HG03025 (cell line): ENCODE measurements around the gene MRPS18C.

ENCODE experiments used
- ATAC-seq: cut with Tn5 transposase; IDR thresholded peaks from one replicate; pipeline ENCODE4 v1.9.1; 2021; ENCODE audit warnings: mild to moderate bottlenecking, moderate library complexity; ENCODE audit not compliant: unreplicated experiment, low FRiP score

Gene MRPS18C

GRCh38 chr4:83455281-83456183, at the start of gene MRPS18C, which contains the start of gene HELQ:
MRPS18C (plus strand) TSS chr4:83456058; CDS start chr4:83456078, 20 bp downstream.
HELQ (minus strand) TSS chr4:83455823; CDS start chr4:83455693, 130 bp downstream.
- peak; percentile 97 for ATAC-seq

GRCh38 chr4:83408908-83409307, 47.0 kb upstream of the MRPS18C start:
- ATAC-seq = no peak

DNA sequence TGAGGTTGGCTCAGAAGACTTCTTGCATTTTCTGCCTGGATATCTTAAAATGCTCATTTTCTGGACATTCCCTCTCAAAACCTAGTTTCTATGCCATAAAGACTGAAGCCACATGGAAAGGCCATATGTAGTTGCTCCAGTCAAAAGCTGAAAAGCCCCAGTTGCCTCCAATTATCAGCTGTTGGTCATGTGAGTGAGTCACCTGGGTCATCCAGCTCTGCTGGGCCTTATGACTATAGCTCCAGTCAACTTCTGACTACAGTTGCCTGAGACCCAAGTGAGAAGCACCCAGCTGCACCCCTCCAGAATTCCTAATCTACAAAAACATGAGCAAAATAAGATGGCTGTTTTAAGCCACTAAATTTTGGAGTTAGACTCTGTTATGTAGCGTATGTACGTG, 42.2 kb upstream of the MRPS18C start:
- no peak for ATAC-seq

DNA sequence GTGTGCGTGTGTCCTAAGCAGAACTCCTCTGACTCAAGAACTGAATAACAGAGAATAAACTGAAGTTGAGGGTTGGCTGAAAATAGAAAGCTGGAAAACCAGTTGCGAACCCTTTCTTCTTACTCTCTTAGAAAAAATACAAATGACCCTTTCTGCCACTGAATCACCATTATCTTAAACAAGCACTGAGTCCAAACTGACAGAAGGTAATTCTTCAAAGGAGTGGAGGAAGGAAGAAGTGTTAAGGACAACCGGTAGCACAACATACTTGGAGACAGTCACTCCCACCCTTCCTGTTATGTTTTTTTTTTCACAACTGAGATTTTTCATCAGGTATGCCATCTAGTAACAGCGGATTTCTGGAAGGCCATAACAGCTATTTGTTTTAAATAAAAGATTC, 38.3 kb upstream of the MRPS18C start:
- ATAC-seq = no peak

- no peak for ATAC-seq
Observed at GRCh38 chr4:83418211-83418610, 37.6 kb upstream of the MRPS18C start.

GRCh38 chr4:83431200-83431599, 24.7 kb upstream of the MRPS18C start:
- ATAC-seq = no peak

GRCh38 chr4:83436680-83437079, 19.2 kb upstream of the MRPS18C start:
- no peak for ATAC-seq

GRCh38 chr4:83438719-83439118, 17.1 kb upstream of the MRPS18C start:
- ATAC-seq = no peak

GRCh38 chr4:83440148-83440814, 15.6 kb upstream of the MRPS18C start:
- ATAC-seq = no peak

GRCh38 chr4:83440899-83441298, 15.0 kb upstream of the MRPS18C start:
- no peak for ATAC-seq

DNA sequence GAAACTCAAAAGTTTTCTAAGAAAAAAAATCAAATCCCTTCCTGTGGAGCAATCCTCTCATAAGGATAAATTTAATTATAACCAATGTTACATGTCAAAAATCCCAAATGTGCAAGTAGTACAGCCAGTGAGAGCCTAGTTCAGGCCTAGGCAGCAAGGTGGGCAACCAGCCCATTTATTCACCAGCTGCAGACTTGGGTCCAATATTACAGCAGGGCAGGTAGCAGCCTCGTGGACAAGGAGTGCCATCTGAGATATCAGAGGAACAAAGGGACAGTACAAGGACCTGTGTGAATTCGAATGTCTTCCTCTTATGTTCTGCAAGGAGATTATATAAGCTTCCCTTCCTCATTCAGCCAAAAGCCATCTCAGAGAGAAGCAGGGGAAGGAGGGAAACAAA, 6.8 kb upstream of the MRPS18C start:
- no peak for ATAC-seq

DNA sequence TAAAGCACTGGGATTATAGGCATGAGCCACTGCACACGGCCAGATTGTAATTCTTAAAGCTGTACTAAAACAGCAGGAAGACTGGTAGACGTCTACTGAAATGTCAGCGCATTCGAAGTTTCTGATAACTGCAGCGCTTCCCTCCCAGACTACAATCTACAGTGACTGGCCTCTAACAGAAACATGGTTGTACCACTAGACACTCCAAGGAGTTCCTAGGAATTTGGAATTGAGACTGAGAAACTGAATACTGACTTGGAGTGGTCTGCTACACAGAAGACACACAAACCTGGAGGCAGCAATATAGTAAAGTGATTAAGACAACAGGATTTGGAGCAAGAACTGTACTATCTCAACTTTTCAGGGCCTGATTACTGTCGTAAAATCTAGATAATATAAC, 1.2 kb upstream of the MRPS18C start:
- ATAC-seq = no peak

DNA sequence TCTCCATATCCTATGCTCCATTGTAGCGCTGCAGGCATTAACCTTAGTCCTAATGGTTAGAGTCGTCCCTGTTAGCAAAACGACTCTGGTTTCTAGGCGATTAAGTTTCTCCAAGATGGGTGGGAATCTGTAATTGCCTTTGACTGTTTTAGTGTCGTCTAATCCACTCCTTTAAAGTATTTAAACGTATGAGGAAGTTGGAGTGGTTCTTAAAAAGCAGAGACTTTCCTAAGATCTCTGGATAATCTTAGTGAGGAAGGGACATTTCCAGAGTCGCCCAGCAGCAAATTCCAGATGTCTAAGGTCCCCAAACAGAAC, 285 bp downstream of the MRPS18C start:
- no peak for ATAC-seq

DNA sequence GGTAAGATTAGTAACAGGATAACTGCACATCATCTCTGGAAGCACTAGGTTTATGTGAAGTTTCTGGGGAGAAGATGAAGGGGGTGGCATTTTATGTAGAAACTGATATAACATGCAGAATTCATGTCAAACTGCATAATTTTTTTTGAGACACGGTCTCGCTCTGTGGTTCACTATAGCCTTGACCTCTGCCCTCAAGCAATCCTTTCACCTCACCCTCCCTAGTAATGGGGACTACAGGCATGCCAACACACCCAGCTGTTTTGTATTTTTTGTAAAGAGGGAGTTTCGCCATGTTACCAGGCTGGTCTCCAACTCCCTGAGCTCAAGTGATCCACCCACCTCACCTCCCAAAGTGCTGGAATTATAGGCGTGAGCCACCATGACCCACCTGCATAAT, 17.6 kb downstream of the MRPS18C start:
- ATAC-seq = no peak

- ATAC-seq = no peak
Observed at GRCh38 chr4:83473966-83474365, 18.1 kb downstream of the MRPS18C start.

DNA sequence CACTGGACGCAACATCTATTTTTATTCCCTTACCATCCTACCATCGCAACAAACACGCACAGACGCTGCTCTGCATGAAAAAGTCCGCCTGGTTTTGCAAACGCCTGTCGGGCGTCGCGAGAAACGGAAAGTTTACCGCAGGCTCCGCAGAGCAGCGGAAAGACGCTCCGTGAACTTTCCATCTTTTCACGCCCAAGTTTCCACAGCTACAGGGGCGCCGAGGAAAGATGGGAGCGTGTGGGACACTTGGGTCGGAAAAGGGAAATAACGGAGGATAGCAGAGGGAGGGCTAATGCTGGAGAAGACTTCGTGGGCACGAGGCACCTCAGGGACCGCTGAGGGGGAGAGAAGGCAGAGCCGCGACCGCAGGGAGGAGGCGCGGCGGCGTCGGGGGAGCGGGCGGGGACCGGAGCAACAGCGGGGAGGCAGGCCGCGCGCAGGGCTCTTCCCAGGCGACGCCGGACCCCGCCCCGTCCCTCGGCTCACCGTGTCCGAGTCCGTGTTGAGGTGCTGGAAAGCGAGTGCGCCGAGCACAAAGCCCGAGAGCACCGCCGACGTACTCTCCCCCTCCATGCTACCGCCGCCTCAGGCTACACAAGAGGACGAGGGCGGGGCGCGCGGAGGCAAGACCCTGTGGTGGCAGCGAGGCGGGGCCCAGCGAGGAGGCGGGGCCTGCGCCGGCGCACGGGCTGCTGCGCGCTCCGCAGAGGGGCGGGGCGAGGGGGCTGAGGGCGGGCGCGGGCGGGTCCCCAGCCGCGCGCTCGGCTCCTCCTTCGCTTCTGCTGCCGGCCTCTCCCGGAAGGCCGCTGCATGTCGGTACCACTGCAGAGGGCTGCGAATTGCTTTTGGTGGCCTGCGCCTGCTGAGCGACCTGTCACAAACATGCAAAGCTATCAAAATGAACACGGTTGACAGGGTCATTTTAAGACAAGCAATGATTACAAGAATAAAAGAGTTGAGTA, 28.9 kb downstream of the MRPS18C start, which contains the start of gene ABRAXAS1:
ABRAXAS1 (minus strand) TSS at position 601 of the 962 bp plus-strand sequence; CDS start at position 573, 28 bp downstream.
- peak; percentile 95 for ATAC-seq

- no peak for ATAC-seq
Observed at GRCh38 chr4:83486457-83487129, 30.7 kb downstream of the MRPS18C start.

DNA sequence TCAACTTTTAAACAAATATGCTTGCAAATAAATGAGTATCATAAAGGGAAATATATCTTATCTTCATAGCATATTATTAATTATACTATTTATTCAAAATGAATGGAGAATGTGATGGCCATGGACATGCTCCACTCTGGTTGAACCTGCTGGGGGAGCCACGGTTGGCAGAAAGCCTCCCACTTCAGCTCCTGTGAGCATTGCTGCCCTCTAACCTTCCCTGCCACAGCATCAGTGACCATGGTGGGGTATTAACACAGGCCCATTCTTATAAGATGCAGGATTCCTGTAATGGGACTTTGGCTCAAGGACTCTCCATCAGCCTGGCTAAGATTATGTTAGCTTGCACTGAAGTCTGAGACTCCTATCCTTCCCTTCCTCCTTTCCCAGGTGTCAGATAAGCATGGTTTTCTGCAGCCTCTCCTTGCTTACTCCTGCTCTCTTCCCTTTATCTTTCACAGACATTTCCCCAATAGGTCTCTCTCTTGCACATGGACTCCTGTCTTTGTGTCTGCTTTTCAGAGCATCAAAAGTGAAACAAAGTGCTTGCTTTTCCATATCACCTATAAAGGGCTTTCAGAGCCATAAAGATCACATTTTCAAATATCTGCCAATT, 34.0 kb downstream of the MRPS18C start:
- ATAC-seq = no peak

- no peak for ATAC-seq
Observed at GRCh38 chr4:83490876-83491450, 35.1 kb downstream of the MRPS18C start.
